GM18508 (cell line): Measurements from ENCODE around the gene FADD.

Source experiments
- ATAC-seq: cut with Tn5 transposase; IDR thresholded peaks from one replicate; pipeline ENCODE4 v1.9.1; 2021; ENCODE audit warnings: moderate number of reproducible peaks; ENCODE audit not compliant: insufficient read depth, unreplicated experiment

The FADD gene

GRCh38 chr11:70229737-70230136 is 26.6 kb downstream of the FADD start:
- no peak for ATAC-seq

GRCh38 chr11:70230151-70230839 is 27.2 kb downstream of the FADD start:
- ATAC-seq, result no peak

- no peak for ATAC-seq
Measured at GRCh38 chr11:70230840-70231710, 28.0 kb downstream of the FADD start.

GRCh38 chr11:70233034-70233433 is 29.9 kb downstream of the FADD start:
- no peak for ATAC-seq

GRCh38 chr11:70233511-70233934 is 30.4 kb downstream of the FADD start:
- no peak for ATAC-seq

GRCh38 chr11:70233962-70234361 is 30.9 kb downstream of the FADD start:
- ATAC-seq, result no peak

GRCh38 chr11:70240337-70240736 is 37.2 kb downstream of the FADD start:
- no peak for ATAC-seq

GRCh38 chr11:70241709-70242108 is 38.6 kb downstream of the FADD start:
- ATAC-seq, result no peak

- no peak for ATAC-seq
Measured at GRCh38 chr11:70242885-70243284, 39.8 kb downstream of the FADD start.

- ATAC-seq, result no peak
Measured at GRCh38 chr11:70243912-70244652, 41.0 kb downstream of the FADD start.

GRCh38 chr11:70244698-70245097 is 41.6 kb downstream of the FADD start:
- no peak for ATAC-seq

GRCh38 chr11:70246196-70246595 is 43.1 kb downstream of the FADD start:
- ATAC-seq, result no peak

GRCh38 chr11:70247042-70247709 is 44.1 kb downstream of the FADD start:
- no peak for ATAC-seq

GRCh38 chr11:70247710-70248072 is 44.6 kb downstream of the FADD start:
- no peak for ATAC-seq

- no peak for ATAC-seq
Measured at GRCh38 chr11:70250876-70251658, 48.0 kb downstream of the FADD start.

- ATAC-seq, result no peak
Measured at GRCh38 chr11:70251659-70252321, 48.7 kb downstream of the FADD start.

- no peak for ATAC-seq
Measured at GRCh38 chr11:70252844-70253243, 49.7 kb downstream of the FADD start.

GRCh38 chr11:70255477-70256116 is 52.5 kb downstream of the FADD start:
- ATAC-seq, result no peak
